CD1c-positive myeloid dendritic cell (primary cell): ENCODE data around the gene ANKRD7.
A peak's percentile ranks its signal among the peaks of the same experiment; 100 is the strongest.
"Not testable (repeated sequence)": the region's sequence is repeated elsewhere in the genome, so short reads cannot be mapped to it uniquely, and the experiment has no call there.

ENCODE experiments used
- DNase-seq: peaks from one replicate; pipeline ENCODE4 v3.0.0-alpha.2; 2016; ENCODE audit errors: extremely low spot score

Gene ANKRD7

GRCh38 chr7:118233799-118234198 is 9.3 kb downstream of the ANKRD7 start:
- DNase-seq = no peak

GRCh38 chr7:118239014-118239413 is 14.5 kb downstream of the ANKRD7 start:
- no peak for DNase-seq

- DNase-seq = not testable (repeated sequence)
Observed at GRCh38 chr7:118240320-118240719, 15.8 kb downstream of the ANKRD7 start.

GRCh38 chr7:118243695-118244094 is 19.2 kb downstream of the ANKRD7 start:
- DNase-seq = no peak

GRCh38 chr7:118245267-118246040 is 20.9 kb downstream of the ANKRD7 start:
- no peak for DNase-seq

GRCh38 chr7:118250860-118251494 is 26.5 kb downstream of the ANKRD7 start:
- DNase-seq = no peak

- DNase-seq = no peak
Observed at GRCh38 chr7:118252087-118252486, 27.6 kb downstream of the ANKRD7 start.

GRCh38 chr7:118259115-118259514 is 34.6 kb downstream of the ANKRD7 start:
- DNase-seq = no peak

- no peak for DNase-seq
Observed at GRCh38 chr7:118264836-118265235, 40.3 kb downstream of the ANKRD7 start.

GRCh38 chr7:118280319-118281012 is 56.0 kb downstream of the ANKRD7 start:
- no peak for DNase-seq

- no peak for DNase-seq
Observed at GRCh38 chr7:118281196-118281595, 56.7 kb downstream of the ANKRD7 start.

- DNase-seq = no peak
Observed at GRCh38 chr7:118285358-118285757, 60.9 kb downstream of the ANKRD7 start.

GRCh38 chr7:118286131-118286530 is 61.6 kb downstream of the ANKRD7 start:
- DNase-seq = no peak

- DNase-seq = peak; percentile 10
Observed at GRCh38 chr7:118288098-118288497, 63.6 kb downstream of the ANKRD7 start.

- no peak for DNase-seq
Observed at GRCh38 chr7:118289476-118289875, 65.0 kb downstream of the ANKRD7 start.
